ENCODE data around the gene INF2.

DNA sequence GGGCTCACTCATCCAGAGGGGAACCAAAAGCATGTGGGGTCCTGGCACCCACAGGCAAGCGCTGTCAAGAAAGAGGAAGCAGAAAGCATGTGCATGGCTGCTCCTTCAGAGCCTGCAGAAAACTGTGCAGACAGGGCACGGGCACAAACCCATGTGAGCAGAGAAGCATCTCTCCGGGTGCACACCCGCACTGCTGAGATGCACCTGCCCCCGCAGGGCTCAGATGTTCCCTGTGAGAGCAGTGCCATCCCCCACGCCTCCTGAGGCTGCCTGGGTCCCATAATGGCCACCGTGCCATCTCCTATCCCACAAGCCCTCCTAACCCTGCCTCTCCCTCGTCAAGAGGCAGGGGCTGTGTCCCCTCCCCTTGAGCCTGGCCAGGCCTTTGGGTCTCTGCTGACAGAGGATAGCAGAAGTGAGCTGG lies 32.3 kb upstream of the INF2 start:
- TF ChIP-seq, protein P1, sequence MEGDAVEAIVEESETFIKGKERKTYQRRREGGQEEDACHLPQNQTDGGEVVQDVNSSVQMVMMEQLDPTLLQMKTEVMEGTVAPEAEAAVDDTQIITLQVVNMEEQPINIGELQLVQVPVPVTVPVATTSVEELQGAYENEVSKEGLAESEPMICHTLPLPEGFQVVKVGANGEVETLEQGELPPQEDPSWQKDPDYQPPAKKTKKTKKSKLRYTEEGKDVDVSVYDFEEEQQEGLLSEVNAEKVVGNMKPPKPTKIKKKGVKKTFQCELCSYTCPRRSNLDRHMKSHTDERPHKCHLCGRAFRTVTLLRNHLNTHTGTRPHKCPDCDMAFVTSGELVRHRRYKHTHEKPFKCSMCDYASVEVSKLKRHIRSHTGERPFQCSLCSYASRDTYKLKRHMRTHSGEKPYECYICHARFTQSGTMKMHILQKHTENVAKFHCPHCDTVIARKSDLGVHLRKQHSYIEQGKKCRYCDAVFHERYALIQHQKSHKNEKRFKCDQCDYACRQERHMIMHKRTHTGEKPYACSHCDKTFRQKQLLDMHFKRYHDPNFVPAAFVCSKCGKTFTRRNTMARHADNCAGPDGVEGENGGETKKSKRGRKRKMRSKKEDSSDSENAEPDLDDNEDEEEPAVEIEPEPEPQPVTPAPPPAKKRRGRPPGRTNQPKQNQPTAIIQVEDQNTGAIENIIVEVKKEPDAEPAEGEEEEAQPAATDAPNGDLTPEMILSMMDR (IDR thresholded peaks at IDR 0.05; ENCODE audit: insufficient read depth, low read depth, low read length) = no peak
- TF ChIP-seq EZH2 (IDR thresholded peaks at IDR 0.05; ENCODE audit: insufficient read depth, low read length) = no peak
